GM19395 (cell line): ENCODE results near the gene RRM2.
"Not testable (repeated sequence)": the region's sequence is repeated elsewhere in the genome, so short reads cannot be mapped to it uniquely, and the experiment has no call there.

Experiments
- ATAC-seq: cut with Tn5 transposase; IDR thresholded peaks from one replicate; pipeline ENCODE4 v1.9.1; 2021; ENCODE audit warnings: mild to moderate bottlenecking, moderate library complexity; ENCODE audit not compliant: unreplicated experiment

Gene RRM2

DNA sequence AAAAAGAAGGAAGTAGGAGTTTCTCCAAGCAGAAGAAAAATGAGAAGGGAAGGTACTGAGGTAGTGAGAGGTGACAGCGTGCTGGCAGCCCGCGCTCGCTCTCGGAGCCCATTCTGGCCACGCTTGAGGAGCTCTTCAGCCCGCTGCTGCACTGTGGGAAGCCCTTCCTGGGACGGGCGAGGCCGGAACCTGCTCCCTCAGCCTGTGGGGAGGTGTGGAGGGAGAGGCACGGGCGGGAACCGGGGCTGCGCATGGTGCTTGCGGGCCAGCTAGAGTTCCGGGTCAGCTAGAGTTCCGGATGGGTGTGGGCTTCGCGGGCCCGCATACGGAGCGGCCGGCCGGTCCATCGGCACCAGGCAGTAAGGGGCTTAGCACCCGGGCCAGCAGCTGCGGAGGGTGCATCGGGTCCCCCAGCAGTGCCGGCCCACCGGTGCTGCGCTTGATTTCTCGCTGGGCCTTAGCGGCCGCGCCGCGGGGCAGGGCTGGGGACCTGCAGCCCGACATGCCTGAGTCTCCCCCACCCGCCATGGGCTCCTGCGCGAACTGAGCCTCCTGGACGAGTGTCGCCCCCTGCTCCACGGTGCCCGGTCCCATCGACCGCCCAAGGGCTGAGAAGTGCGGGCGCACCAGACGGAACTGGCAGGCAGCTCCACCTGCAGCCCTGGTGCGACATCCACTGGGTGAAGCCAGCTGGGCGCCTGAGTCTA lies 31.2 kb upstream of the RRM2 start:
- ATAC-seq: peak; percentile 50

DNA sequence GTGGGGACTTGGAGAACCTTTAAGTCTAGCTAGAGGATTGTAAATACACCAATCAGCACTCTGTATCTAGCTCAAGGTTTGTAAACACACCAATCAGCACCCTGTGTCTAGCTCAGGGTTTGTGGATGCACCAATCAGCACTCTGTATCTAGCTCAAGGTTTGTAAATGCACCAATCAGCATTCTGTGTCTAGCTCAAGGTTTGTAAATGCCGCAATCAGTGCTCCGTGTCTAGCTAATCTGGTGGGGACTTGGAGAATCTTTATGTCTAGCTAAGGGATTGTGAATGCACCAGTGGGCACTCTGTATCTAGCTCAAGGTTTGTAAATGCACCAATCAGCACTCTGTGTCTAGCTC lies 30.7 kb upstream of the RRM2 start:
- ATAC-seq: not testable (repeated sequence)

DNA sequence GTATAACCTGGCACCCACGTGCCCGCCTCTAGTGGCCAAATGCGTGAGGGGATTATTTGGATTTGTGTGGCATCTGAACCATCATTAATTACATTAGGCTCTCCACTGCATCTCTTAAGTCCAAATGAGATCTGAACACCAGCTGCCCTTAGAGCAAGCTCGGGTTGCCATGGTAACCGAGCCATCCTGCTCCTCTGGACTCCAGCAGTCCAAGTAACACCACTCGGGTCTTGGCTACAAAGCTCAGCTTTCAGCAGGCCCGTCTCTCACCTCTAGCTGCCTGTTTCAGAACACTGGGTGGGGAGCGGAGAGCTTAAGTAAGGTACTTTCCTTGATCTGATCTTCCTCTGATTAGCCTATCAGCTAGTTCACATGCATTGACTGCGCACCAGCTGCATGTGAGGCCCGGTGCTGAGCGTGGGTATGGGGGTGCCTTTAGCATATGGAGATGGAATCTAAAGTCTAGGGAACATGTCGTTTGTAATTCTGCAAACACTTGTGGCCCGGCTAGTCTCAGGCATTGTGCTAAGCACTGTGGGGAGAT lies 28.2 kb upstream of the RRM2 start:
- ATAC-seq: no peak

DNA sequence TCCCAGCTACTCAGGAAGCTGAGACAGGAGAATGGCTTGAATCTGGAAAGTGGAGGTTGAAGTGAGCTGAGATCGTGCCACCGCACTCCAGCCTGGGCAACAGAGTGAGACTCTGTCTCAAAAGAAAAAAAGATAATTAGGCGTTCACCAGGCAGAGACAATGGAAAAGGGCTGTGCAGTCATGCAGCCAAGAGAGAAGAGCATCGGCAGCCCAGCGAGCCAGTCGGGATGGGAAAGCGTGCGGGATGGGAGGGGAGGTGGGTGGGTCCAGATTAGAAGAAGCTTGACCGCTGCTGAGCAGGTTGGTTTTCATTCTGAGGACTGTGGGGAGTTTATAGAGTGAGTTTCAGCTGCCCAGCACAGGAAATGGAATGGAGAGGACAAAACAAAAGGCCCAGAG lies 27.4 kb upstream of the RRM2 start:
- ATAC-seq: no peak

DNA sequence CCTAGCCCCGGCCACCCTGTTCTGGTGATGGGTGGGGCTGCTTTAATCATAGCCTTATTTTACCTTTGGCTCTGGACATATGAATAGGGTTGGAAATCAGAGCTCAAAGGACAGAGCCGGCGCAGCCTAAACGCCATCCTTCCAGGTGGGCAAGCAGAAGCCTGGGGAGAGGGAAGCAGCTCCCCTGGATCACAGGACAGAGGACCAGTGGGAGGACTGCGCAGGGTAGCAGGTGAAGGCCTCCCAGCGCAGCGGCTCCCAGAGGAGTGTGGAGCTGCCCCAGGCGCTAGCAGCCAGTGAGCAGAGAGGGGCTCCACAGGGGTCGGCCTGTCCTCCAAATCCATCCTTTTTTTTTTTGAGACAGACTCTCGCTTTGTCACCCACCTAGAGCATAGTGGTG lies 25.9 kb upstream of the RRM2 start:
- ATAC-seq: no peak

DNA sequence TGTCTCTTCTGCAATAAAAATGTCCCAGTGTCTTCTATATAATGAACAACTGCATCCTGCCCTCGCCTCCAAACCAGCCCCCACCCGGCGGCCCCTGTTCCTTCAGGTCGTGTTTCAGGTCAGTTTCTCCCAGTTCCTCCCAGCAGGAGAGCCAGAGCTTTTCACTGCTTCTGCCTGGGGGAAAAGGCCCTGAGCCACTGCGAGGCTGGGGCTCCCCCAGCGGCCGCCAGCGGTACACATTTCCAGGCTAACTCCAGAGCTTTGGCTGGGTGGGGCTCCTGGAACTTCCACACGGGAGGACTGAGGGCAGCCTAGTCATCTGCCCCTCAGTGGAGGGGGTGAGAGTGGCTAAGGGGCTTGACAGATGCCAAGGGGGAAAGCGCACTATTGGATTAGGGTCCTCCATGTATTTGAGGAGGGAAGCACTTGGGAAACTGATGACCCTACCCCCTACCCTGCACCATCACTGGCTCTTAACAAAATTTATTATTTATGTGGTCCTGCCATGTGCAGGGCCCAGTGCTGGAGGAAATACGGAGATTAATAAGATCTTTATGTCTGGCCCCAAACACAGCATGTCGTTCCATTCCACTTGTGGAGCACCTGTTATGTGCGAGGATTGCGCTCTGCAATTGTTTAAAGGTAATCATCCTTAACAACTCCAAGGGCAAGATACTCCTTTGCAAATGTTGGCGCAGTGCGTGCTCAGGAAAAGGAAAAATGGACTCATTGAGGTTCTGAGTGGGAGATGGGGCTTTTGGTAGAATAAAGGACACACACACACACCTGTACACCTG lies 25.0 kb upstream of the RRM2 start:
- peak; percentile 73 for ATAC-seq

DNA sequence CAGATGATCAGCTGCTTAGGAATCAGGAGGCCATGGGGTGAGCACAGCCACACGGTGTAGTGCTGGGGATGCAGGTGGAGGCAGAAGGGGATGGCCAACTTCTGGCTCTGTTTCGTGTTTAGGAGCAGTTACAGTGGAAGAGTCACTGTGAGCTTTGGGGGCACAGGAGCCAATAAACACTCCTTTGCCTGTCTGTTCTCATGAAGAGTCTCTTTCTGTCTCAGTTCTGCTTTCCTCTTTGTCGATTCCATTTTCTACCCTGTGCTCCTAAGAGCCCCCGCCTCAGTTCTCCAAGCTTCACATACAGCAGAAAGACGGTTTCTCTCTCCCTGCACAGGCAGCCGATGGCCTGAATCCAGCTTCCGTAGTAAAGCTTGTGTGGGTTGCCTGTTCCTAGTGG lies 21.0 kb upstream of the RRM2 start:
- no peak for ATAC-seq

DNA sequence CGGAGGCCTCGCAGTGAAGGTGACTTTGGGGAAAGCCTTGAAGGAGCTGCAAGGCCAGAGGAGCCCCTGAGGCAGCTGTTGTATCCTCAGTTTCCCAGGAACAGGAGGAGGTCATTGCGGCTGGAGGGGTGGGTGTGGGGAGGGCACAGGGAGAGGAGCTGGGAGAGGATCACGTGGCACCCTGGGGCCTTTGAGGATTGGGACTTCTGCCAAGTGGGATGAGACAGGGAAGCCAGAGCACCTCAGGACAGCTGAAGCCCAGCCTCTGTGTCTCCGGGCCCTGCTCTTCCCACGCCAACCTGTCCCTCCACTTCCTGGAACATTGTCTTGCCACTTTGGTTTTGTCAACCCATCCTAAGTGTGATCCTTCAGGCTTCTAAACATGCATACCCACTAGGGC lies 19.4 kb upstream of the RRM2 start:
- ATAC-seq: no peak

DNA sequence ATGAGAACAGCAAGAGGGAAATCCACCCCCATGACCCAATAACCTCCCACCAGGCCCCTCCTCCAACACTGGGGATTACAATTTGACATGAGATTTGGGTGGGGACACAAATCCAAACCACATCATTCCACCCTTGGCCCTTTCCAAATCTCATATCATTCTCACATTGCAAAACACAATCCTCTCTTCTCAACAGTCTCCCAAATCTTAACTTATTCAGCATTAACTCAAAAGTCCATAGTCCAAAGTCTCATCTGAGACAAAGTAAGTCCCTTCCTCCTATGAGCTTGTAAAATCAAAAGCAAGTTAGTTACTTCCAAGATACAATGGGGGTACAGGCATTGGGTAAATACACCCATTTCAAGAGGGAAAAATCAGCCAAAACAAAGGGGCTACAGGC lies 17.6 kb upstream of the RRM2 start:
- not testable (repeated sequence) for ATAC-seq

DNA sequence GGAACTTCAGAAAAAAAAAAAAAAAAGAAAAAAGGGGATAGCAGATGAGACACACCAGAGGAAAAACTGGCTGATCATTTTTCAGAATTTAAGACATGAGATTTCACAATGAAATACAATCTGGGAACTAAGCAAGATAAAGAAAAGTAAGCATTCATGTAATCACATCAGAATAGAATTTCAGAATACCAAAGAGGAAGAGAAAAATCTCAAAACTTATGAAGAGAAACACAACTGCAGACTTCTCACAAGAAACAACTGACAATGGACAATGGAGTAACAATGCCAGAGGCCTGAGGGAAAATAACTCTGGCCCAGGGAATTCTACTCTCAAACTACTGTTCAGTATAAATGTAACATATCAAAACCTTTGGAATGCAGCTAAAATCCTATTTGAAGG lies 13.2 kb upstream of the RRM2 start:
- ATAC-seq: no peak

DNA sequence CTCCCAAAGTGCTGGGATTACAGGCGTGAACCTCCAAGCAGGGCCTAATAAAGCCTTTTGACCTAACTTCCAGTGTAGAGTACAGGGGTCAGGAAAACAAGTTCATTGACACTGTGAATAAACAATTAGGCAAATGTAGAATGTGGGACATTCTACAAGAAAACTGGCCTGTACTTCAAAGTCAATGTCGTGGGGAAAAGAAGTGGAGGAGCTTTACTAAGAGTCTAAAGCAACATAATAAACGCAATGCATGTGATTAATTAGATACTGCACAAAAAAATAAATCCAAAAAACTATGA lies 3.6 kb upstream of the RRM2 start:
- ATAC-seq: no peak

DNA sequence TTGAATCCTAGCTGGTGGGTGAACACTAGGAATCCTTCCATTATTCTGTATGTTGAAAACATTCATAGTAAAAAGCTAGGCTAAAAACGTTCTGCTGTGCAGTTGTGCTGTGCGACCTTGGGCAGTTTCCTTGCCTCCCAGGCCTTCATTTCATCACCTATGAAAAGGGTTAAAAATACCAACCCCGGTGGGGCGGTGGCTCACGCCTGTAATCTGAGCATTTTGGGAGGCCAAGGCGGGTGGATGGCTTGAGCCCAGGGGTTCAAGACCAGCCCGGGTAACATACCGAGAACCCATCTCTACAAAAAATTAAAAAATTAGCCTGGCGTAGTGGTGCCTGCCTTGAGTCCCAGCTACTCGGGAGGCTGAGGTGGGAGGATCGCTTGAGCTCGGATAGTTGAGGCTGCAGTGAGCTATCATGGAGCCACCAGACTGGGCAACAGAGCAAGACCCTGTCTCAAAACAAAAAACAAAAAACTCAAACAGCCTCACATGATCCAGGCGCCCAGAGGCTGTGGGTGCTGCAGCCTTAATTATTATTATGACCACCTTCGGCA lies 2.9 kb upstream of the RRM2 start:
- ATAC-seq: no peak

DNA sequence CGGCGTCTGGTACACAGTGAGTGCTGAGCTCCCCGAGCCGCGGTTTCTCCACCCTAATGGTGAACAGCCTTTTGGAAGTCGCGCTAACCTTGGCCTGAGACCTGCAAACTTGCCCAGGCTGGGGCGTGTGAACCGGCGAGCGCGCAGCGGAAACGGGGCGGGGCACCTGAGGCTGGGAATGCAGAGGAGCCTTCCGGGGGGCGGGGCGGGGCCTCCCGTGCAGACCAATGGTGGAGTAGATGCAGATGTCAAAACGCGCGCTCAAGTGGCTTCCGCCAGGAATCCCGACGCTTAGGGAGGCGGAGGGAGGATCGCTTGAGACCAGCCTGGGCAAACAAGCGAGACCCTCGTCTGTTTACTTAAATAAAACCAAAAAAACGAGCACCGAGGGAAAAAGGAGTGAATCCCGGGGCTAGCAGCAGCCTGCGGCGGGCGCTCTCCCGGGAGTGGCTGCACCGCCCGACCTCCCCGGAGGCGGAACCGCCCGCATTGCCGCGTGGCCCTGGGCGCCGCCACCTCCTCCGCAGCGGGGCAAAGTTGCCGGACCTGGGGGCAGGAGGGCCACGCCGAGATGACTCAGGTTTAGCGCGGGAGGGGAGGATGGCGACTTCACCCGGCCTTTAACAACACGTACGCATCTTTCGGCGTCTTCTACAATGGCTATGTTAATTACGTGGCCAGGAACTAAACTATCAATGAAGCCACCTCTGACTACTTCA lies 2.2 kb upstream of the RRM2 start:
- ATAC-seq: peak; percentile 59

DNA sequence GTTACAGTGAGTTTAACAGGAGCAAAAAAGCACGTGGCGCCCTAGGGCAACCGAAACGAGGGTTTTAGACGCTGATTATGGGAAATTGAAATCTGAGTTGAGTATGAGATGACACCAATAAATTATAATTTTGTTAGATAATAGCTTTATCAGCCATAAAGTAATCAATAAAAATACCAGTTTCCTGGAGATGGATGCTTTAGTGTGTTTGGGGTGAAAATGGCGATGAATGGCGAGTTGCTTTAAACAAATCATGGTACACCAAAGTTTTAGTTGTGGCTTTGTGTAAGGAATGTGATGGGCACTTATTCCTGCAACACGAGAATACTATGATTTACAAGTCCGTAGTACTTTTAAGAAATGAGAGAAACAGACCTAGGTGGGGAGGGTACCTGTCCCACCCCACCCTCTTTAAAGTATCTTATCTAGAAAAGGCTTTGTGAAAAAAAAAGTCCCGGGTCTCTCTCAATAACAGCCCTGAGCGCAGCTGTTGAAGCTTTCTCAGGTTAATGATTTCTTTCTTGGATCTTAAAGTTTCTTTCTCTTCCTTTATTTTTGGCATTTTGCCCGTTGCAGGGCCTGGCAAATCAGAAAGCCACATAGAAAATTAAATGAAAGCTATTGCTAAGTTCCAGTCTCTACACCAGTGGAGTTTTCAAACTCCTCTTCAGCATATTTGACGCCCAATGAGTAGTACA lies 1.5 kb upstream of the RRM2 start:
- ATAC-seq: no peak

DNA sequence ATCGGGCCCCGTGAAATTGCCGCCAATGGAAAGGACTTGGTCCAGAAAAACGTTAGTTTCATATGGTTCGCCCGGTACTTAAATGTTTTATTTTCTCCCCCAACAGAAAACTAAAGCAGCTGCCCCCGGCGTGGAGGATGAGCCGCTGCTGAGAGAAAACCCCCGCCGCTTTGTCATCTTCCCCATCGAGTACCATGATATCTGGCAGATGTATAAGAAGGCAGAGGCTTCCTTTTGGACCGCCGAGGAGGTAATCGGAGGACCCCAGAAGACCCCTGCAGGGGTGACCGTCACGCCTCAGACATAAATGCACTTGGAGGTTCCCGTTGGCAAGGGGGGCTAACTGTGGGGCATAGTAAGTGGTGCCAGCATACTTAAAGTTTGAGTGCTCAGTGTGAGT lies 742 bp downstream of the RRM2 start:
- ATAC-seq: no peak

DNA sequence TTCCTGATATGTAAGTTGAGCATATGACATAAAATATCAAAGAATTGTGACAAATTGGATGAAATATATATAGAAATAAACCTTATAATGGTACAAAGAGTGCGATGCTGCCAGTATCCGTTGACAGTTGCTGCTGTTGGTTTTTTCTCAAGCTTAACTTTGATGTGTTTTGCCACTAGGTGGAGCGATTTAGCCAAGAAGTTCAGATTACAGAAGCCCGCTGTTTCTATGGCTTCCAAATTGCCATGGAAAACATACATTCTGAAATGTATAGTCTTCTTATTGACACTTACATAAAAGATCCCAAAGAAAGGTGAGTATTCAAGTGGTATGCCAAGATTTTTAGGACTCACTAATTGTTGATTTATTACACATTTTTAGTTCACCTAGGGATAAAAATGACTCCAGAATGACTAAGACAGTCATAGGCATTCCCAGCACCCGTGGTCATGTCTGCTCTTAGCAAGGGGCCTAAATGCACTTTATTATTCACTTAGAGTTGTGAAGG lies 2.1 kb downstream of the RRM2 start:
- no peak for ATAC-seq

DNA sequence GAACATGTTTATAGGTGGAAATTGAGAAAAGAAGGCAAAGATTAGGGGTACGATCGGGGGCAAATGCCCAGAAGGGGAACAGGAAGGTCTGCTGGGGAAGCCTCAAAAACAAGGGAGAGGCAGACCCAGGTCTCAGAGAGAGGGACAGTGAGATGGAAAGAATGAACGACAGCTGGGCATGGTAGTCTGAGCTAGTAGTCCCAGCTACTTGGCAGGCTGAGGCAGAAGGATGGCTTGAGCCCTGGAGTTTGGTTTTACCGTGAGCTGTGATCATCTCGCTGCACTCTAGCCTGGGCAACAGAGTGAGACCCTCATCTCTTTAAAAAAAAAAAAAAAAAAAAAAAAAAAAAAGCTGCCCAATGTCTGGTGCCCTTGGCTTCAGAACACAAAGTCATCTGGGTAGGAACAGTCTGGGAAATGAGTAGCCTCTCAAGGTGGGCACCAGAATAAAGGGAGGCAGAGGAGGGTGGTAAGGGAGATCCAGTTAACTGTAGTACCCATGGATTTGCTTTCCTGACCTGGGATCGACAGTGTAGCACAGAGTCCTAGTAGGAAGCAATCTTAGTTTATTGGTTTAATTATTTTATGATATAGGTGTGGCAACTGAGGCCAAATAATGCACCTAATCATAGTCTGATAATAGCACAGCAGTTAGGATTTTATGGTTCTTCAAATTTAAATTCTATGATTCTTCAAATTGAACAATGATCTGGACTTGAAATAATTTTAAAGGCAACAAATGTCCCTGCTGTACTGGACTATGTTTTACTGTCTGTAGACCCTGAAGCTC lies 3.5 kb downstream of the RRM2 start:
- ATAC-seq: no peak

DNA sequence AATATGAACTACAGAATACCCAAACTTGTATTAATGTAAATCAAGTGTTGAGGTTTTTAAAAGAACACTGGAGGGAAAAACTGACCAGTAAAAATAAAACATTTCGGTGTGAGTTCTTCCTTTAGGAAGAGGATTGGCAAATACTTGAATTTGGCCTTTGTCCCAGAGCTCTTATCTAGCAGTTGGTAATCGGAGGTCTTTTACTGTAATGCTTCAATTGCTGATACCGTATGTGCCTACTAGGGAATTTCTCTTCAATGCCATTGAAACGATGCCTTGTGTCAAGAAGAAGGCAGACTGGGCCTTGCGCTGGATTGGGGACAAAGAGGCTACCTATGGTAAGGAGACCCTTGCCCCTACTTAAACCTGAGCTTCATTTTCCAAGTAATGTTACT lies 4.1 kb downstream of the RRM2 start:
- no peak for ATAC-seq

DNA sequence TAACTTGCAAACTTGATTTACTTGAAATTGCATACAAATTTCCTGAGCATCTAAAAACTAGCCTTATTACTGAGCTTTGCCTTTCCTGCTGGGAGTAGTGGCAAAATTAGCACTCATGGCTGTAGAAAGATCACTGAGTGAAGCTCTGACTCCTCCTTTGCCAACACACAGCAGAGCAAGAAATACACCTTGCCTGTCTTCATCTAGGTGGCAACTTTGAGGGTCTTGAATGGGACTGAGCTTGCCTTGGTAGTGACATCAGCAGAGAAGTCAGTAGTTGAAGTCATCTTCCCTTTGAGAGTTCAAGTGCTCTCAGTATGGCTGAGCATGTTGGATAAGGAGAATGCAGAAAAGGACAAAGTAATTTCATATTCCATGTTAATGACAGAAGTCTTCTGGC lies 5.9 kb downstream of the RRM2 start:
- ATAC-seq: no peak

DNA sequence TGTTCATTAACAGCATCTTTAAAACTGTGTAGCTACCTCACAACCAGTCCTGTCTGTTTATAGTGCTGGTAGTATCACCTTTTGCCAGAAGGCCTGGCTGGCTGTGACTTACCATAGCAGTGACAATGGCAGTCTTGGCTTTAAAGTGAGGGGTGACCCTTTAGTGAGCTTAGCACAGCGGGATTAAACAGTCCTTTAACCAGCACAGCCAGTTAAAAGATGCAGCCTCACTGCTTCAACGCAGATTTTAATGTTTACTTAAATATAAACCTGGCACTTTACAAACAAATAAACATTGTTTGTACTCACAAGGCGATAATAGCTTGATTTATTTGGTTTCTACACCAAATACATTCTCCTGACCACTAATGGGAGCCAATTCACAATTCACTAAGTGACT lies 7.0 kb downstream of the RRM2 start:
- ATAC-seq: no peak
